Panc1 (cell line): ENCODE data around the gene LYST. TPM values are rescaled to one million over a fixed set of nuclear protein-coding genes. Genes with fewer than 3 reads are reported as not detected.

Experiments
- ATAC-seq: fragments of 200-7000 bp; cut with Tn5 transposase; 2 replicates; pipeline ENCODE4 v1.9.1; 2020; ENCODE audit warnings: mild to moderate bottlenecking, moderate library complexity
- BruUV-seq: library from RNA; stranded (reverse); fragments of 400-500 nt; replicated peaks from 2 replicates; lab custom pipeline; 2021; lab: Mats Ljungman, UMichigan
- CTCF ChIA-PET: fragments of 300-600 bp; sonication (Branson Sonifier 250); formaldehyde crosslinking; loops from one replicate; lab custom pipeline; 2022; ENCODE audit warnings: antibody characterized with exemption; lab: Charles Lee
- POLR2A ChIA-PET: fragments of 300-600 bp; sonication (Branson Sonifier 250); formaldehyde crosslinking; loops from one replicate; lab custom pipeline; 2022; ENCODE audit warnings: antibody characterized with exemption; lab: Charles Lee
- DNase-seq: peaks from one replicate; pipeline ENCODE4 v3.0.0-alpha.2; 2010; ENCODE audit warnings: low read depth, low spot score
- H3K27ac ChIP-seq: 2 replicates; pipeline ENCODE4 v1.5.1; 2011; ENCODE audit warnings: mild to moderate bottlenecking, low read length, inconsistent platforms
- H3K27me3 ChIP-seq: fragments of 200-500 bp; sonication (Bioruptor generic); 2 replicates; pipeline ENCODE4 v1.6.0; 2014; ENCODE audit warnings: low read length, inconsistent platforms; ENCODE audit not compliant: control insufficient read depth, insufficient read depth
- H3K36me3 ChIP-seq: fragments of 200-500 bp; sonication (Bioruptor generic); 2 replicates; pipeline ENCODE4 v1.5.1; 2014; ENCODE audit warnings: inconsistent platforms, mild to moderate bottlenecking, low read length, moderate library complexity; ENCODE audit not compliant: control insufficient read depth, insufficient read depth
- H3K4me1 ChIP-seq: 2 replicates; pipeline ENCODE4 v1.5.1; 2011; ENCODE audit warnings: inconsistent platforms, mild to moderate bottlenecking, low read length, moderate library complexity; ENCODE audit not compliant: control insufficient read depth, insufficient read depth
- H3K4me3 ChIP-seq, 2 experiments: 2 replicates each; pipeline ENCODE4 v1.5.1; 2011 to 2012; ENCODE audit warnings: low read depth in 2 of 2, low read length in 2 of 2, mild to moderate bottlenecking in 2 of 2, inconsistent platforms in 1 of 2, moderate library complexity in 1 of 2
- H3K9me3 ChIP-seq: fragments of 200-500 bp; sonication (Bioruptor generic); 2 replicates; pipeline ENCODE4 v1.5.1; 2014; ENCODE audit warnings: low read depth, mild to moderate bottlenecking, inconsistent platforms, low read length, moderate library complexity; ENCODE audit not compliant: control insufficient read depth, insufficient read depth
- CTCF ChIP-seq: fragments of 450-650 bp; IDR thresholded peaks from 2 replicates; pipeline ENCODE4 v1.5.1; 2017; ENCODE audit warnings: mild to moderate bottlenecking
- POLR2AphosphoS5 ChIP-seq: IDR thresholded peaks from 2 replicates; pipeline ENCODE4 v1.6.1; 2012; ENCODE audit warnings: mild to moderate bottlenecking, low read depth, low read length, moderate library complexity
- REST ChIP-seq, 2 experiments: IDR thresholded peaks; 2 replicates each; pipeline ENCODE4 v1.6.1; 2011 to 2012; ENCODE audit warnings: low read depth in 2 of 2, control low read depth in 1 of 2, low read length in 1 of 2, mild to moderate bottlenecking in 1 of 2, moderate library complexity in 1 of 2; ENCODE audit not compliant: insufficient read depth in 1 of 2
- SIN3A ChIP-seq: IDR thresholded peaks from 2 replicates; pipeline ENCODE4 v1.6.1; 2012; ENCODE audit warnings: low read depth, mild to moderate bottlenecking, low read length, moderate library complexity, borderline replicate concordance; ENCODE audit not compliant: insufficient read depth
- TCF7L2 ChIP-seq: IDR thresholded peaks from 2 replicates; pipeline ENCODE4 v1.6.1; 2011; ENCODE audit warnings: mild to moderate bottlenecking, low read depth, low read length, inconsistent platforms
- in situ Hi-C: cut with HindIII; loops from 2 replicates; pipeline ENCODE4 v1.10.0; 2016; ENCODE audit warnings: low sequenced_read_pairs, low pct_unique_long_range_greater_than_20kb
- intact Hi-C: fragments of 100-400 bp; cut with micrococcal nuclease; formaldehyde crosslinking; loops from one replicate; pipeline ENCODE4 v1.10.0; 2022; ENCODE audit not compliant: unreplicated experiment
- total RNA-seq: library from RNA; stranded (reverse); gene quantifications from one replicate; pipeline ENCODE4 v1.2.1, GENCODE V29; 2021; ENCODE audit not compliant: unreplicated experiment

Gene LYST
- total RNA-seq, 1 experiment from 2014 or later: 75.2 TPM

GRCh38 chr1:235878082-235878811 lies 11.5 kb upstream of the LYST start:
- Histone ChIP-seq H3K4me1 (peaks cover 67% of the 10 kb centered on the region), H3K27ac (peak overlapping the region; percentile 68), H3K36me3 (no peaks in the 10 kb centered on the region), H3K27me3 (no peaks in the 10 kb centered on the region), H3K9me3 (no peaks in the 10 kb centered on the region), H3K4me3 (peak overlapping the region in 1 of 2 experiments; percentile 2; a peak in 1 of 4 replicates)
- in situ Hi-C loops (no loop called here), intact Hi-C loops (no loop called here)
- ChIA-PET POLR2A (no interaction called here), CTCF (no interaction called here)
- ATAC-seq (no peak), DNase-seq (no peak)
- no peak for TF ChIP-seq SIN3A
- TF ChIP-seq CTCF: no peak
- no peak for TF ChIP-seq TCF7L2
- TF ChIP-seq REST (IDR thresholded peaks at IDR 0.05; ENCODE audit: insufficient read depth in 1 of 2, low read depth in 2 of 2, low read length in 1 of 2): no peak
- no peak for TF ChIP-seq POLR2AphosphoS5
- no TSS peak for BruUV-seq

- no peaks in the 10 kb centered on the region for H3K36me3 ChIP-seq
- BruUV-seq: no TSS peak
- no peak for ATAC-seq
- no peak overlapping the region for H3K4me3 ChIP-seq
- H3K9me3 ChIP-seq: no peaks in the 10 kb centered on the region
- in situ Hi-C loops (no loop called here), intact Hi-C loops (no loop called here)
- CTCF ChIA-PET: interaction anchor here (1.0 kb wide), 1 partner anchor 95 kb away, joined by 4 read pairs; no protein-coding TSS in a partner anchor
- no peaks in the 10 kb centered on the region for H3K27me3 ChIP-seq
- peaks cover 71% of the 10 kb centered on the region for H3K4me1 ChIP-seq
- peak overlapping the region; percentile 37 for H3K27ac ChIP-seq
- POLR2A ChIA-PET: no interaction called here
- no peak for TF ChIP-seq TCF7L2
- no peak for TF ChIP-seq POLR2AphosphoS5
- TF ChIP-seq REST (IDR thresholded peaks at IDR 0.05; ENCODE audit: insufficient read depth in 1 of 2, low read depth in 2 of 2, low read length in 1 of 2): no peak
- TF ChIP-seq CTCF: no peak
- no peak for TF ChIP-seq SIN3A
- no peak for DNase-seq
These were observed 9.7 kb upstream of the LYST start for GRCh38 chr1:235876402-235876841.
